GM13976 (cell line): ENCODE data around the gene MEA1.
A peak's percentile ranks its signal among the peaks of the same experiment; 100 is the strongest.

Experiments used
- DNase-seq: peaks from one replicate; pipeline ENCODE4 v3.0.0; 2012; ENCODE audit warnings: low spot score
- in situ Hi-C: fragments of 300-500 bp; cut with MboI; formaldehyde crosslinking; loops from one replicate; pipeline ENCODE4 v1.12.0; 2022; ENCODE audit warnings: low sequenced_read_pairs, mixed read lengths, inconsistent platforms; ENCODE audit not compliant: unreplicated experiment
- TF ChIP-seq, protein P1 (sequence below): IDR thresholded peaks from 2 replicates; pipeline ENCODE4 v1.5.1; 2012; ENCODE audit warnings: borderline replicate concordance, mild to moderate bottlenecking; ENCODE audit not compliant: insufficient read depth; ENCODE audit errors: extremely low read depth, missing control alignments, control extremely low read depth

MEA1 gene

GRCh38 chr6:42966571-42966970, 47.2 kb downstream of the MEA1 start:
- DNase-seq, result no peak
- in situ Hi-C loops, result no loop called here
- TF ChIP-seq, protein P1, sequence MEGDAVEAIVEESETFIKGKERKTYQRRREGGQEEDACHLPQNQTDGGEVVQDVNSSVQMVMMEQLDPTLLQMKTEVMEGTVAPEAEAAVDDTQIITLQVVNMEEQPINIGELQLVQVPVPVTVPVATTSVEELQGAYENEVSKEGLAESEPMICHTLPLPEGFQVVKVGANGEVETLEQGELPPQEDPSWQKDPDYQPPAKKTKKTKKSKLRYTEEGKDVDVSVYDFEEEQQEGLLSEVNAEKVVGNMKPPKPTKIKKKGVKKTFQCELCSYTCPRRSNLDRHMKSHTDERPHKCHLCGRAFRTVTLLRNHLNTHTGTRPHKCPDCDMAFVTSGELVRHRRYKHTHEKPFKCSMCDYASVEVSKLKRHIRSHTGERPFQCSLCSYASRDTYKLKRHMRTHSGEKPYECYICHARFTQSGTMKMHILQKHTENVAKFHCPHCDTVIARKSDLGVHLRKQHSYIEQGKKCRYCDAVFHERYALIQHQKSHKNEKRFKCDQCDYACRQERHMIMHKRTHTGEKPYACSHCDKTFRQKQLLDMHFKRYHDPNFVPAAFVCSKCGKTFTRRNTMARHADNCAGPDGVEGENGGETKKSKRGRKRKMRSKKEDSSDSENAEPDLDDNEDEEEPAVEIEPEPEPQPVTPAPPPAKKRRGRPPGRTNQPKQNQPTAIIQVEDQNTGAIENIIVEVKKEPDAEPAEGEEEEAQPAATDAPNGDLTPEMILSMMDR, result no peak

DNA sequence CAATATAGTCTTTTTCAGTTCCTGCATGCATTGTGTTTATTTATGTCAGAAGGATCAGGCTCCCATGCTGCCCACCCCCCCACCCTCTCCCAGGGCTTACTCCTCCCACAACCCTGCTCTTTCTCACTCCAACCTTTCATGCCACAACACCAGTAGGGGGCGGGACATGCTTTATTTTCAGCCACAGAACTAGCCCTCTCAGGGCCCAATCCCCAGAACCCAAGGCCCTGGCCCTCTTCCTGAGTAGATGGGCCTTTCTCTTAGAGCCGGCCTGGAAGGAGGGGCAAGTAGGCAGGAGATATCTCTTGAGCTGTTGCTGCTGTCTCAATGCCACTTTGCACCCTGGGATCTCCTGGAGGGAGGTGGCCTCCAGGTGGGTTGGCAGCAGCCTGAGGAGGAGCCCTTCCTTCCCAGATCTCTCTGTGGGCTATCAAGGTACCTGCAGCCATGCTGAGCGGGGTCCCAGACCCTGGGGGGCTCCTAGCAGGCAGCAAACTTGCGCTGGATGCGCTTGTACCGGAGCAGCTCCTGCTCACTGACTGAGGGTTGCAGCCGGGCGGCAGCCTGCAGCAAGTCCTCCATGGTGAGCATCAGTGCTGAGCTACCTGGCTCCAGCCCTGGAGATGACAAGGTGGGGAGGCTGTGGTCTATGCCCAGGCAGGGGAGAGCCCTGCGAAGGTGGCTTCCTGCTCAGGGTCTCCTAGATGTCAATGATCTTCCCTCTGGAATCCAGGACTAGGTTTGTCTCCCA, 49.7 kb downstream of the MEA1 start:
- TF ChIP-seq, protein P1, result peak; percentile 22
- peak; percentile 60 for DNase-seq
- in situ Hi-C loops, result no loop called here

DNA sequence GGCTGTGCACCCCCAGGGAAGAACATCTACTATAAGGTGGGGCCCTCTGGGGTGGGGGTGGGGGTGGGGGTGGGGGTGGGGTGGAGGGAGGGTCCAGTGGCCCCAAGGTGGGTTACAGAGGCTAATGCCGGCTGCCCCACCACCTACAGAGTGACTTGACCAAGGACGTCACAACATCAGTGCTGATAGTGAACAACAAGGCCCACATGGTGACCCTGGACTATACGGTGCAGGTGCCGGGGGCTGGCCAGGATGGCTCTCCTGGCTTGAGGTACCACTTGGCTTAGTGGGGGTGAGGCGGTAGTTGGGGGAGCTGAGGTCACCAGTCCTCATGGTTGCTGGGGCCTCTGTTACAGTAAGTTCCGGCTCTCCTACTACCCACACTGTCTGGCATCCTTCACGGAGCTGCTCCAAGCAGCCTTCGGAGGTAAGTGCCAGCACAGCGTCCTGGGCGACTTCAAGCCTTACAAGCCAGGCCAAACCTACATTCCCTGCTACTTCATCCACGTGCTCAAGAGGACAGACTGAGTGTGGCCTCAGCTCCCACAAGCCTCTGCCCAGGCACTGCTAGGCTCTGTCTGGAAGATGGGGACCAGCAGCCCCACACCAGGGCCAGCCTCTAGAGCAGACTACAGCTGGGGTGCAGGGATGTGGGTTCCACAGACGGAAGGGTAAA, 50.4 kb downstream of the MEA1 start:
- TF ChIP-seq, protein P1, result no peak
- DNase-seq, result no peak
- in situ Hi-C loops, result no loop called here

- DNase-seq, result no peak
- TF ChIP-seq, protein P1, result no peak
- in situ Hi-C loops, result no loop called here
Measured at GRCh38 chr6:42962502-42963178, 51.1 kb downstream of the MEA1 start.

- DNase-seq, result no peak
- TF ChIP-seq, protein P1, result no peak
- in situ Hi-C loops, result no loop called here
Measured at GRCh38 chr6:42962096-42962495, 51.6 kb downstream of the MEA1 start.
